22Rv1 (cell line): Measurements from ENCODE around the gene LCN1.

Experiments used
- CTCF ChIP-seq: fragments of 450-650 bp; IDR thresholded peaks from 2 replicates; pipeline ENCODE4 v1.5.1; 2017; ENCODE audit warnings: mild to moderate bottlenecking
- ZFX ChIP-seq: fragments of 450-650 bp; IDR thresholded peaks from 2 replicates; pipeline ENCODE4 v1.6.1; 2017; ENCODE audit warnings: antibody characterized with exemption, borderline replicate concordance

GRCh38 chr9:135519179-135519971 lies 1.9 kb upstream of the LCN1 start:
- TF ChIP-seq CTCF: no peak
- no peak for TF ChIP-seq ZFX
